ENCODE results near the gene COL11A2.

Gene COL11A2

DNA sequence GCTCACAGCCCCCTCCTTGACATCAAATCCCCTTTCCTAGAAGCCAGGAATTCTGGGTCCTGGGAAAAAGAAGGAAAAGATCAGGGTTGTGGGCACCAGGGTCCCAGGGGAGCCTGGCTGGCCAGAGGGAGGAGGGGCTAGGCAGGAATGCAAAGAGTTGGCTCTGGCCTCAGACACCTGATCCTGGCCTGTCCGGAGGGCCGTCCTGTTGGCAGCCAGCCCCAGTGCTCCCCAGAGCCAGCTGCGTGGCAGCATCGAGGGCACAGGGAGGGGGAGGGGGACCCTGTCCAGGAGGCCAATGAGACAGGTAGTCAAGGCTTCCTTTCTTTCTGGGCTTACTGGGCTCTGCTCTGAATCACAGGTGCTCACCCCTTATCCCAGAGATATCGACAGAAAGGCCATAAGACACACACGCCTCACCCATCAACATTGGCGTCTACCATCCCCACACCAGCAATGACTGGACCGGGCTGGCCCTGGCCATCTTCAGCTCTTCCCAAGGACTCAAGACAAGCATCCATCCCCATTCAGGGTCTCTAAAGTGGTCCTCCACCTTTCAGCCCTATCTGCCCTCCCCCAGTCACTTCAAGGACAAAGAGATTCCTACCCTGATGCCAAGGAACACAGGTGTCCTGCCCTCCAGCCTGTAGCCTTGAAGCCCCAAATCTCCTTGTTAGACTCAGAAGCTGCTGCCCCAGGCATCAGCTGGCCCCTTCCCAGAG, 723 bp downstream of the COL11A2 start:
- no peak for FAIRE-seq

DNA sequence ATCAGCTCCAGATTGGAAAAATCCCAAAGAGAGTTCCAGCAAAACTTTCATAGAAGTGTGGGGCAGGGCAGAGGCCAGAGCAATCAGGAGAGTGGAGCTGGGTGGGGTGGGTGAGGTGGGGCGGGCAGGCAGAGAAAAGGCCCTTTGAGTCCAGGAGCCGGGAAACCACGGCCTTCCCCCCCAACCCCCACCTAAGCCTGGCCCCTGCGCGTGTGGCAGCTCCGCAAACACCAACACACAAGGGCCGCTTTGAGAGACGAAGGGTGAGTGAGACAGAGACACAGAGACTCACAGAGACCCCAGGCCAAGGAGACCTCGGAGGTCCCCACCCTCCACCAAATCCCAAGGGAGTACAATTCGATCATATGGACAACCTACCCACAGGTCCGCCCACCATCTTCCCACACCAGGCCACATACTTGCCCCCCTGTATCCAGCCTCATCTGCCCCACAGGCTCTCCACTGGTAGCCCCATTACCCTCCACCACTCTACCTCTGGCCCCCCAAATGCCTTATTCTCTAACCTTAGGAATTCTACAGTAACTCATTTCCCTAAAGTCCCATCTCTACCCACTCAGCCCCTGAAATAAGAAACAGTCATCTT, 1.7 kb downstream of the COL11A2 start:
- no peak for FAIRE-seq

DNA sequence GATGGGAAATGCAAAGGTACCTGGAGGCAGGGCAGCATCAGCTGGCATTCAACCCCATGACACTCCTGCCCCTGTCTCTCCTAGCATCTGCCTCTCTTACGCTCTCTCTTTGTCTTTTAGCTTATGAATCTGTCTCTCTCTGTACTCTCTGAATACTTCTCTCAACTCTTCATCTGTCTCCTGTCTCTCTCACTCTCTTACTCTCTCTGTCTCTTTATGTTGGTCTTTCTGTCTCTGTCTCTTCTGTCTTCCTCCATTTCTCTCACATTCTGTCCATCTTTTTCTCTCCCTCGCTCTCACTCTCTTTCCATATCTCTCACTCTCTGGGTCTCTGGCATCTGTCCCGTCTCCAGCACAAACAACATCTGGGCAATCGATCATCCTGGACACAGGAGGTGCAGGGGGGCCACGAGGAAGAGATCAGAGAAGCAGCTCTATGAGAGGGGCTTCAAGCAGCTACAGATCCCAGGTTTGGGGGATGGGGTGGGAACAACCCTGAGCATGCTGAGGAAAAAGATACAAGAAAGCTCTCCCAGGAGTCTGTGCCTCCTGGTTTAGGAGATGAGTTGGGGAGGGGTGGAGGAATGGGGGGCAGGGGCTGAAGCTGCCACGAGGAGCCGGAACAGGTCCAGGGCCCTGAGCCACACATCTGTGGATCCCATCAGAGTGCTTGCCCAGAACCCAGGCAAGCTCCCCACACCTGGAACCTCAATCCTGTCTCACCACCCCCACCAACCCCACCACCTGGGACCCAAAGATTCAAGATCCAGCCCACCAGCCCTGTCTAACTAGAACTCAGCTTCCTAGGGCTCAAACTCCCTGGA, 2.4 kb downstream of the COL11A2 start:
- no peak for FAIRE-seq

DNA sequence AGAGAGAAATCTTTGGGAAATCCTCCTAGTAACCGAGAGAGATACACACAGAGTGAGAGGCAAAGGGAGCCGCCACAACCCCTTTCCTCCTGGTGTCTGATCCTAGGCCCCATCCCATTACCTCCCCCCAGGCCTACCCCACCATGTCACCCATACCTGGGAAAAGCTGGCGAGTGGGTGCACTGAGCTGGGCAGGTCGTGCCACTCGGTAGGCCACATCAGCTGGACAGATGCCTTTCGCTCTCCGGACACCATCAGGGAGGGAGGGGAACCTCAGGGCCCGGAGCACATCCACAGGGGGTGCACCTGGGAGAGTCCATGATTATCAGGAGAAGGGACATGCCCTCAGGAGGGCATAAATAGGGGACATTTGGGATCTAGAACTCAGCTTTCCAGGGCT, 3.1 kb downstream of the COL11A2 start:
- FAIRE-seq, result no peak

DNA sequence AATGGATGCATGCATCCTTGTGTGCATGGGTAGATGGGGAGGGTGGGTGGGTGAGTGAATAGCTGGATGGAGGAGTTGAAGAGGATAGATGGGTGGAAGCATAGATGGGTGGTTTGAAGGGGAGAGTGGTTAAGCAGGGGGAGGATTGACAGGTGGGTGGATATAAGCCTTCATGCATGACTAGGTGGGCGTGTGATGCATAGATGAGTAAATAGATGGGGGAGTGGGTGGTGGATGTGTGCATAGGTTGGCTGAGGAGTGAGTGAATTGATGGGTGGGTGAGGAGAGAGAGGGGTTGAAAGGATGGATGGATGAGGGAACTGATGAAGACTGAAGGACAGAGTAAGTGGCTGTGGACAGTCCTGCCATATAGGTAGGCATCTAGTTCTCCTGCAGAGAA, 4.5 kb downstream of the COL11A2 start:
- no peak for FAIRE-seq

DNA sequence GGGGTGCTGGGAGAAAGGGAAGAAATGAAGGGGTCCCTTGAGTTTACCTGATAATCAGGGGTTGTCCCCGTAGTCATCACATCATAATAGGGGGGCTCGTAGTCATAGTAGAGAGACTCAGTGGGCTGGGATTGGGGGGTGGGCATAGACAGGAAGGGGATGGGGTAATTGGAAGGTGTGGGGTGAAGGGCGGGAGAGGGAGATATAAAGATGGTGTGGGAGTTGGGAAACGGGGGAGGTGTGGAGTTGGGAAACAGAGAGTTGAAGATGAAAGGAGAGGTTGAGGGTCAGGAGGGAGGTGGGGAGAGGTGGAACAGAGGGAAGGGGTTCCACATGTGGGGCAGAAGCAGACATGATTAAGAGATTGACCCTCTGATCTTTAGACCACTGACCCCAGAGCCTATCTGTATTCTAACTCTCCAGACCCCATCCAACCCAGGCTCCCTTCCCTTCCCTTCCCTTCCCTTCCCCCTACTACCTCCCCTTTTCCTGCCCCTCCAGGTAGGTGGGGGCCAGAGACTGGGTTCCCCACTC, 6.5 kb downstream of the COL11A2 start:
- no peak for FAIRE-seq

DNA sequence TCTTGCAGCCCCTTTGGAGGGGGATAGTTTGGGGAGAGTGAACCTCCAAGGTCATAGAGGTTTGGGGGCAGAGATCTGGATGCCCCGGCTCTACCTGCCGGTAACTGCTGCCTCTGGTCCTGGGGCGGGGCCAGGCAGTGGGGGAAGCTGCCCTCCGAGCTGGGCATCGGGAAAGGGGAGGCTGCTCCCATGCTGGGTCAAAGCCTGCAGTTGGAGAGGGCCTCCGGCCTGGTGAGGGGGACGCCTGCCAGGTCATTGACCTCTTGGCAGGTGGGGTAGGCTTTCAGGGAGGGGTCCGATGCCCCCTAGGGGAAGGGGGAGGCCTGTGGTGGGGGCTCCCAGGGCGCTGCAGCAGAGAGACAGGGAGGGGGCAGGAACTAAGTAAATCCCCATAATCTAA, 7.1 kb downstream of the COL11A2 start:
- no peak for FAIRE-seq

DNA sequence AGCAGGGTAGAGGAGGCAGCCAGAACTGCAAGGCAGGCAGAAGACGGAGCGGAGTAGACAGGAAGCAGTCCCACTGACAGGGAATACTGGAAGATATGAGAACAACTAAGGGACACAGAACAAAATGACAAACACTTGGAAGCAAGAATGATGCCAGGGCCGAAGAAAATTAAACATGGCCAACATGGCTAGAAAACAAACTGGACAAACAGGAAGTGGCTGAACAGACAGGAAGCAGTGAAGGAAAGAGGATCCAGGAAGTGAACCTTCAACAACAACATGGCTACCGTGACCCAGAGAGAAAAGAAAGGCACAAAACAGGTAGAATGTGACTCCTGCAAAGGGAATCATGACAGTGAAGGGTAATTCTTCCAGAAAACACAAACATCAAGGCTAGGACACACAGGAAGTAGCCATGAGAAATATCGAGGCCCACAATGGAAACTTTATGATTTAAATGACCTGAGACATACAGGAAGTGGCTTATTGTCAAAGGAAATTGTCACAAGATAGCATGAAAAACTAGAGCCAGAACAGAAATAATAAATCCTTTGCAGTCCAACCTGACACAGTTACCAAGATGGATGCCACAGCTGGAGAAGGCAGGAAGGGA, 9.1 kb downstream of the COL11A2 start:
- FAIRE-seq, result no peak

DNA sequence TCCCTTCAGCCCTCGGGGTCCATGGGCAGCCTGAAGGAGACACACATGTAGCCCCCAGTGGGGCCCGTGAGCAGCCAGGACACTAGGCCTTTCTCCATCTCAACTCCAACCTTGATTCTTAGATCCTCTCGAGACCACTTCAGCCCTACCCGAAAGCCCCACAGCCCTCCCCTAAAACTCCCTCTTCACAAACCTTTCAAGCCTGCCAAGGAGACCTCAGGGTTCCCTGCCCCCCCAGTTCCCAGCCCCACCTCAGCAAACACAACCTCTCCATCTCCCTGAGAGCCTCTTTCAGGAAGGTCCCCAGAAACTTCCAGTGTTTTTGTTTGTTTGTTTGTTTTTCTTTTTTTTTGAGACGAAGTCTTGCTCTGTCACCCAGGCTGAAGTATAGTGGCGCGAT, 11.1 kb downstream of the COL11A2 start:
- FAIRE-seq, result no peak

DNA sequence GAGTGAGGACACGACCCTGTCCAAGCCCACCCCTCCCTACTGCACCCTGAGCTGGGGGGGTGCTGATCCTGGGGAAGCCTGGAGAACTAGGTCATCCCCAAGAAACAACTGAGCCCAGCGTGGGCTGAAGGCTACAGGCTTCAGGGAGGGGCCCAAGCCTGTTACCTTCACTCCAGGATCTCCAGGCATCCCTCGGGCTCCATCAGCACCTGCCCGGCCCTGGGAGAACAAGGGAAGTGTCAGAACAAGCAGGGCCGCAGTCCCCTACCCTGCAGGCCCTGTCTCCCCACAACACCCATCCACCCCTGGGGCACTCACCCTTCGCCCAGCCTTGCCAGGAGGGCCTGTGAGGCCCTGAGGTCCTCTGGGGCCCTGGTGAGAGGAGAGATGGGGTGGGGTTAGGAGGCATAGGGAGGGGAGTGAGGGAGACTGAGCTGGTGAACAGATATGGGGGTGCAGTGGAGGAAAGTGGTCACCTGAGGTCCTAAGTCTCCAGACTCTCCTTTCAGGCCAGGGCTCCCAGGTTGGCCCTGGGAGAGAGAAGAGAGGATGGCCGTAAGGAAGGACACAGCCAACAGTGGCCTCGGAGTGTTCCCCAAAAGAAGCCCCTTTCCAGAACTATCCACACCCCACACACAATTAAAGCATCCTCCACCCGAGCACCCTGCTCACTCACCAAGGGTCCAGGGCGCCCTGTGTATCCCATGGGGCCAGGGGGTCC, 13.4 kb downstream of the COL11A2 start:
- FAIRE-seq, result no peak

DNA sequence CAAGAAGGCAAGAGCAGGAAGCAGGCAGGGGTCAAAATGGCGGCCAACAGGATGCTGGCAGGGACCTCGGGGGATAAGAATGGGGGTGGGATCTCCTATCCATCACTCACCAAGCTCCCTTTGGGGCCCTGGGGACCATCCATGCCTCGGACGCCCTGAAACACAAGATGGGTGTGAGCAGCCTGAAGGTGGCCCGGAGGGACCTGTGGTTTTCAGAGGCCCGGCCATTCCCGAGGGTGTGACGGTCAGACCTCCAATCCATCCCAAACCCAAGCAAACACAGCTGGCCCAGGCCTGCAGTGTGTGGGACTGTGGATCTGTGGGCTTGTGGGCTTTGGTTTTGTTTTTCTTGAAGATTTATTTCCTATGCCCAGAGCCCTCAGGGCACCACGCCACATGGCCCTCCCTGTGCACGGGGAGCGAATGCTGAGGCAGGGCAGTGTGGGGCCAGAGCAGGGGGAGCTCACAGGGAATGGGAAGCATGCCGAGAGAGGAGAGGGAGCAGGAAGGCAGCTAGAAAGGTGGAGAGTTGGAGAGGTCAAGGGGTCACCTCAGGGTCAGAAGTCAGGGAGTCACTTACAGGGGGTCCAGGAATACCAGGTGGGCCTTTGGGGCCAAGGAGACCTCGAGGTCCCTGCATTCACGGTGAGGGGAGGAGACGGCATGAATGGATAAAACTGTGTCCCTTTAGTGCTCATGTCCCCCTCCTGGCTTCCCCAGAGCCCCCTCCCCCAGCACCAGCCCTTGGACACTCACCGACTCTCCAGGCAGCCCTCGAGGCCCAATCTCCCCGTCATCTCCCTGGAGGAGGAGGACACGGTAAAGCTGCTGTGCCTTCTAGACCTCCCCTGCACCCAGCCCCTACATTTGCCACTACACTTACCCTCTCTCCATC, 14.5 kb downstream of the COL11A2 start:
- no peak for FAIRE-seq

DNA sequence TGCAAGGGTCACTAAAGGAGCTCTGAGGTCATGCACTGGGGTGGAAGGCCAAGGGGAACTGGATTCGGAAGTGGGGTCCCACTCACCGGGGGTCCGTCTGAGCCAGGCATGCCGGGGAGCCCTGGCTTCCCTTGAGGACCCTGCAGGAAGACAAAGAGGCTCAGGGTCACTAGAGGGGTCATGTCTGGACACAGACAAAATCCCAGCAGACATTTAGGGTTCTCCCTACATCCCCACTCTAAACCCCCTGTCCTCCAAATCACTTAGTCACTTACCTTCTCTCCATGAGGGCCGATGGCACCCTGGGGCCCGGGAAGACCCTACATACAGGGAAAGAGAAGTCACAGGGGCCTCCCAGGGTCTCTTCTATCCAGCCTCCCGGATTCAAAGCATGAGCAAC, 15.4 kb downstream of the COL11A2 start:
- no peak for FAIRE-seq

DNA sequence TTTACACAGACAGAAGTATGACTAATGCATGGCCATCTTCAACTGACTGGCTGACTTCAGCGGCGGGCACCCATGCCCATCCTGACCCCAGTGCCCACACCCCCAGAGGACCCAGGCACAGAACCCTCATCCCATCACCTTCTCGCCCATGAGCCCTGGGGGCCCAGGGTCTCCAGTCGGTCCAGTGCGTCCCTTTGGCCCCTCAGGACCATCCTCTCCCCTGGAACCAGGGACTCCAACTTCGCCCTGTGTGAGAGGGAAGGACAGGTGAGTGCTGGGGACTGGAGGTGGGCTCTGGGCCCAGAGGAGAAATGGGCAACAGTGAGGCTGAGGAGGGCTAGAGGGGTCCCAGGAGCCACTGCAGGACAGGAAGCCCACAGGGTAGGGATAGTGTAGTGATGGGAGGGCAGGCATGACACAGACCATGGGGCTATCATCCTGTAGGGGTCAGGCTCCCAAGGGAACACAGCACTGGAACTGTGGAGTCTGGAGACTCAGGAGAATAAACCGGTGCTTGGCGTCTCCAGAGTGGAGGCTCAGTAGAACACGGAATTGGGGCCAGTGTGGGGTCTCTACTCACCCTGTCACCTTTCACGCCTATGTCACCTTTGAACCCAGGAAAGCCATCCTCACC, 16.7 kb downstream of the COL11A2 start:
- no peak for FAIRE-seq

DNA sequence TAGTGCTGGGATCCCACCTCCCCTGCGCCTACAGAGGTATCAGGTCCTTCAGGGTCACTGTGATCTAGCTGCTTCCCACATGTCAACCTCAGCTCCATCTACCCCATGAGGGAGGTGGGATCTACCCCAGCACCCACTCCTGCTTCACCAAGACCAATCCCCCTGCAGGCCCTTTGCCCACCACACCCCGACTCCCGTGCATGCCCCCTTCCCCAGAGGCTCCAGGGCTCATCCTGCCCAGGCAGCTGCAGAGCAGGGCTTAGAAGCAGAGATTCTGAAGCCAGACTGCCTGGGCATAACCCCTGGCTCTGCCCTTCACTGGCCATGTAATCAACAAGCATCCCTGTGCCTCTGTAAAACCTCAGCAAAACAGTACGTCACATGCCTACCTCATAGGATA, 17.5 kb downstream of the COL11A2 start:
- FAIRE-seq, result no peak

DNA sequence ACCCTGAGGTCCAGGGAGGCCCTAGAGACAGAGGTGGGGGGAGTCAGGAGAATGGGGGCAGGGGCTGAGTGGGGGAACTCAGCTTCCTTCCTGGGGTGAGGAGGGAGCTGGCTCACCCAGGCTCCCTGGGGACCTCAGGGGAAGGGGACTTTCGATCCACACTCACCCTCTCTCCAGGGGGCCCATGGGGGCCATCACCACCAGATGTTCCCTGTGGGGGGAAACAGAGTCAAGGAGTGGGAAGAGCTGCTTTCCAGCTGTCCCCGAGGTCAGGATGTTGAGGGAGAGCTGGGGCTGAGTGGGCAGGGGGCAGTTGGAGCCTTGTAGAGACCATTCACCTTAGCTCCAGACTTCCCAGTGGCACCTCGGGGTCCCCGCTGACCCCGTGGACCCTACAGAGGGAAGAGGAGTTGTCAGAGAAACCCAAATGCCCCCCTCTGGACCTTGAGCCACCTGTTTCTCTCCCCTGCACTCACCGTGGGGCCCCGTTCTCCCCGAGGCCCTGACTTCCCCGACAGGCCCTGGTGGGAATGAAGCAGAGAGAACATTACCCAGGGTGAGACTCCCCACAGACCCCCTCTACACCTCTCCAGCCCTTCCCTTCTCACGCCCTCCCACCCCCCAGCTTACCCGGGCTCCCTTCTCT, 18.6 kb downstream of the COL11A2 start:
- FAIRE-seq, result no peak

DNA sequence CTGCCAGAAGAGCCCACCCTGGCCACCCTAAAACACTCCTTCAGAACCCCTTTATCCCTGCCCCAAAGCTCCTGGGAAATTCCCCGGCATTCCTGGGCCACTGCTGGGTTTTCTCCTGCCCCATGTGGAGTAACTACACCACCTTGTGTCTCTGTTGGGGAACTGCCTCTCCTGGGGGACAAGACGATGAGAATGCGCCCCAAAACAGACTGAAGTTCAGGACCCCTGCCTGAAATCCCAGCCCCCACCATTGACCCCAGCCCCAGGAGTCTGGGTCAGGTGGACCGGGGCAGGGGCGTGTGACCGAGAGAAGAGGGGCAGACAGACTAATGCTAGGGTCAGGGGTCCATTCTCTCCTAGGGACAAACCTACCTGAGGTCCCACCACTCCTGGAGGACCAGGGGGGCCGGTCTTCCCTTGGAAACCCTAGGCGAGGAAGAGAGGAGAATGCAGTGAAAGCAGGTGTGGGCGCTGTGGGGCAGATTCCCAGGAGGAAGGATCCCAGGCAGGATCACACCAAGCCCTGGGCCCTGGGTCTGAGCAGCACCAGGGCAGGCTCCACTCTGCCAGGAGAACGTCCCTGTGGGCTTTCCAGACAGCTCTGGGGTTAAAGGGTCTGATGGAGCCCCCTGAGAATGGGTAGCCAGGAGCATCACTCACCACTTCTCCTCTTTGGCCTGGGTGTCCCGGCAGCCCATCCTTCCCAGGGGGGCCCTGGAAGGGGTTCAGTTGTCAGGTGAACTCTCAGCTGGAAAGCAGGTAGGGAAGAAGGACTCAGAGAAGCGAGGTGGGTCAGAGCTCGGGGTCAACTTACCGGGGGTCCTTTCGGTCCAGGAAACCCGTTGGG, 19.4 kb downstream of the COL11A2 start:
- FAIRE-seq, result no peak

DNA sequence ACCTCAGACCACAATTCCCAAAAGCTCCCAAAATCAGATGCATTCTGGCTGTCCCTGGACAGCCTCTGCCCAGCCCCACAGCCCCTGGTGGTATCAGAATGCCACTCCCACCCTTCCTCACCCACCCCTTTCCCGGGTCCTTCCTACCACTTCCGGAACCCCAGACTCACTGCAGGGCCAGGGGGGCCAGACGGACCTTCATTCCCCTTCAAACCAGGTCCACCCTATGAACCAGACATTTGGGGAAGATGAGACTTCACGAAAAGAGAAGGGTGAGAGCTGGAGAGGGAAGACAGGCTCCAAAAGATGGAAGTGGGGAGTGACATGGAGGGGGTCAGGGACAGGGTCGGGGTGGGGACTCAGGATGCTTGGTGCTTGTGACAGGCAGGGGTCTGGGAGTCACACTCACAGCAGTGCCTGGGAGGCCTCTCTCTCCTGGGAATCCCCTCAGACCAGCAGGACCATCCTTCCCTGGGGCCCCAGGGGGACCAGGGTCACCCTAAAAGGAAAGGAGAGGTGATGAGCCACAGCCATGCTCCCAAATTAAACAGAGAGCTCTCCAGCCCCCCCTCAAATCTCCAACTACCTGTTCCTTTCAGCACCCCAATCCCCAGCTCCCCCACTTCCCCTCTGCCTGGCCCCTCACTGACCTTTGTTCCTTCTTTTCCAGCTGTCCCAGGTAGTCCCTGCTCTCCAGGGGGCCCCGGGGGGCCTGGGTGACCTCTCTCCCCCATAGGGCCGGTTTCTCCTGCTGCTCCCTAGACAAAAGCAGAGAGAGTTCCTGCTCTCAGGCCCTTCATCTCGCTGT, 20.2 kb downstream of the COL11A2 start:
- no peak for FAIRE-seq

DNA sequence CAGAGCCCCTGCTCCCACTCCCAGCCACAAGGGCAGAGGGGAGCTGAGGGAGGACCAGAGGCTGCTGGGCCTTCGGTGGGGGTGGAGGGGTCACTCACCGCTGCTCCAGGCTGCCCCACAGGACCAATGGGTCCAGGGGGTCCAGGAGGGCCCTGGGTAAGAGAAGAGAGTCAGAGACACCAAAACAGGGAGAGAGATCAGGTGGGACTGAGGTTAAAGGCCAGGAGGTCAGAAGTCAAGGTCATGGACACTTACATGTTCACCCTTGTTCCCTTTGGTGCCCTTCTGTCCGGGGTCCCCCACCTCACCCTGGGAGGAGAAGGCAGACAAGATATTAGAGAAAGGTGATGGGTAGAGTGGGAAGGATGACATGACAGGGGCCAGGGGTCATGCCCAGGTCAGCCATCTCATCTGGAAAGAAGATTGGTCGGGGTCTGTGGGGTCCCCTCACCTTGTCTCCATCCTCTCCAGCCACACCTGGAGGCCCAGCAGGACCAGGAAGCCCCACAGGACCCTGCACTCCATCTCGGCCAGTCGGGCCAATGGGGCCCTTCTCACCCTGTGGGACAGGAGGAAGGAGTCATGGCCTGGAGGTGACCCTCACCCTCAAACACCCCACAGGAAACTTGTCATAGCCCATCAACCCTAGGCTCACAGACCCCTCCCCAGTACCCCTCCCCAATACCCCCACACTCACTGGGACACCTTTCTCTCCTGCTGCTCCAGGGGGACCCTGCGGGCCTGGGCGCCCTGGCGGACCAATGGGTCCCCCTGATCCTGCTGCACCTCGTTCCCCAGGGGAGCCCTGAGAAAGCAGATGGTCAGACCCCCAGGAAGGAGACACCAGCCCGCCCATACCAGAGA, 21.0 kb downstream of the COL11A2 start:
- no peak for FAIRE-seq

Data from islet of Langerhans (tissue), 1 donor.